Bone marrow (tissue), 2 donors: ENCODE results near the gene PIP4K2B.
A peak's percentile ranks its signal among the peaks of the same experiment; 100 is the strongest.

Experiments used
- DNase-seq, 2 donors: peaks; one replicate each; lab custom pipeline; 2025; lab: John Stamatoyannopoulos, UW

The PIP4K2B gene

DNA sequence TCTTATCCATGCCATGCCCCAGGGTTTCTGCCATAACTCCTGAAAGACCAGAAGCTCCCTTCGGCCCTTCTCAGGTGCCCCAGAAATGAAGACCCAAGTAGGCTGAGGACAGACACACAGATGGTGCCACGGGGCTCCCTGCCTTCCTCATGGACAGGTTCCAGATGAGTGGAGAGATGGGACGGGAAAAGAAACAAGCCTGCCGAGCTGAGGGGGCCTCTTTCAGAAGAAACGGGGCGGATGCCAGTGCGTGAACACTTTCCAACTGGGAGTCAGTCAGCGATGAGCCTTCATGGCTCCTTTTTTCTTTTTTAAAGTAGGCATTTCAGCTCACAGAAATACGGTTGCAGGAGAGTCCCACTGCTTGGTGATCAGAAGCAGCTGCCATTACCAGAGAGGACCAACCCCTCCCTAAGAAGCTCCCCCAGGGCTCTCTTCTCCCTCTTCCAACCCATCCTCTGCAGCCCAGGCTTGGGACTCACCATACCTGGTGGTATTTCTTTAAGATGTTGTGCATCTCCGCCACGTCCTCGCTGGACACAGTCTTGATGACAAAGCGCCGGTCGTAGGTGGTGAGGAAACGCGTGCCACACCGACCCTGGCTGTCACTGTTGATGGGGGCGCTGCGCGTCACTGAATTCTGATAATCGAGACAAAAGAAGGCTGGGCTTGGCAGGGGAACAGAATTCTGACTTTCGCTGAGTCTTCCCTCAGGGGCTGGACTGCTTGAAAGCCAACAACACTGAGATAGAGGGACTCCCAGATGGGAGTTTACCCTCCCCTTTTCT is 19.2 kb downstream of the PIP4K2B start:
- no peak for DNase-seq

DNA sequence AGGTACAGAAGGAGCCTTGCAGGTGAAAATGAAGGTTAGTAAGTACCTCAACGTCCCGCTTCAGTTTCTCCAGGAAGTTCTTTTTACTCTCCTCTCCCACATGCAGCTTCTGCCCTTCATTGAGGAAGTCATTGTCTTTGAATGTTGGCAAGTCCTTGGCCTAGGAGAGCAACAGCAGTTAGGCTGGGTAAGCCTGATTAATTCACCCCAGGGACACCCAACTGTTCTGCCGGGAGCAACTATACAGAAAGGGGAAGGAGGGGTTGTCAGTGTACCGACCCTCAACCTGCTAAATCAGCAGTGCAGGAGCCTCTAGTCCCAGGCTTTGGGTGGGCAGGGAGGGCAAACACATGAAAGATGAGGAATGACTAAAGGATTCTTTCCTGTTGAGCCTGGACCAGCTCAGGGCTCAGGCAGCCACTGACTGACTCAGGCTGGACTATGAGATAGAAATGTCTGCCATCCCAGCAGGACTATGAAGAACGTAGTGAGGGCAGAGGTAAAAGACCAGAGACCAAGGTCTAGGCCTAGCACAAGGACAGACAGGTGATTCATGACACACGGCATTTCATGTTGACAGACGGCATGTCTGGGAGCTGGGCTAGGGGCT is 21.6 kb downstream of the PIP4K2B start:
- no peak for DNase-seq

DNA sequence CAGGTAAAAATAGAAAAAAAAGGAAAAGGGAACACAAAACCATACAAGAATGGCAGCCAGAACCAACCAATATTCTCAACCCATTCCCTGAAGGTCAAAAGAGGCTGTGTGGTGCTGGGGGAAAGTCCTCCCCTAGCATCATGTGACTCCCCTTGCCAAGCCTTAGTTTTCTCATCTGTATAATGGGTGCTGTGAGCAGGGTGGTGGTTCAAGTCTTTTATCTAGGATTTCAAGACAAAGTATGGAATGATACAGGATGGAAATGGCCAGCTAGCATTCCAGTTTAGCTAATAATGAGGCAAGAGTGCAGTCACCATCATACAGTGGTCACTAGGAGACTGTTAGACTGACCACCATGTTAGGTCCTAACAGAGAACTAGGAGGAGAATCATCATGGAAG is 26.1 kb downstream of the PIP4K2B start:
- no peak for DNase-seq

DNA sequence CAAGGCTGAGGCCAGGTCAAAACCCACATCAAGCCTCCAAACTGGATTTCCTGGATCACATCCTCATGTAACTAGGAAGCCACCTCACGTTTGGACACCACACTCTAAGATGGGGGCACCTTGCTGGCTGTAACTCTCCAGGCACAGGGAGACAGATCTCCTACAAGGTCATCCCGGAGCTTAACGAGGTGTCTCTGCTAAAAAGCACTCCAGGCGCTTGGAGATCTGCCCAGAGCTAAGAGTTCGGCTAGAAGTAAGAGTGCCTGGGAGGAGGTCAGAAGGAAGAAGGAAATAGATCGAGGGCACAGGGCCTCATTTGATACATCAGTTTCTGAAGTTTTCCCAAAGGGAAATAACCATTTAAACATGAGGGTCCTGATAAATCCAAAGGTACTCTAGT is 30.9 kb downstream of the PIP4K2B start:
- no peak for DNase-seq

DNA sequence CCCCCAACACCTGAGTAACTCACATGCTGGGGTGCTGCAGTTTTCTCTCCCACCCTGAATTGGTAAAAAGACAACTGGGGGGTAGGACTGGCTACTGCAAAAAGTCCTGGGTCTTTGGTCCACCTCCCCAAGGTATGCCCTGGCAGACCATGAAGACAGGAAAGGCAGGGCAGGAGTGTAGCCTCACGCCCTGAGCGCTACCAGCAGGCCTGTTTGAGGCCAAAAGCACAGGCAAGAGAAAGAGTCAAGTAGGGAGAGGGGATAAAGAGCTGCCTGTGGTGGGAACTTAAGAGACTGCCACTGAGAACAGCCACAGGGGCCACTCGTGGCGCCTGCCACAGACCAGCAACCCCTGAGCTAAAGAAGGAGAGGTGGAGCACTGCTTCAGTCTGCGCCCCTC is 33.0 kb downstream of the PIP4K2B start:
- no peak for DNase-seq

GRCh38 chr17:38762231-38762630 is 37.1 kb downstream of the PIP4K2B start:
- DNase-seq, result no peak

GRCh38 chr17:38761612-38762011 is 37.7 kb downstream of the PIP4K2B start:
- DNase-seq, result peak in 1 of 2 donors; percentile 13

- no peak for DNase-seq
Measured at GRCh38 chr17:38753071-38753506, 46.3 kb downstream of the PIP4K2B start.

DNA sequence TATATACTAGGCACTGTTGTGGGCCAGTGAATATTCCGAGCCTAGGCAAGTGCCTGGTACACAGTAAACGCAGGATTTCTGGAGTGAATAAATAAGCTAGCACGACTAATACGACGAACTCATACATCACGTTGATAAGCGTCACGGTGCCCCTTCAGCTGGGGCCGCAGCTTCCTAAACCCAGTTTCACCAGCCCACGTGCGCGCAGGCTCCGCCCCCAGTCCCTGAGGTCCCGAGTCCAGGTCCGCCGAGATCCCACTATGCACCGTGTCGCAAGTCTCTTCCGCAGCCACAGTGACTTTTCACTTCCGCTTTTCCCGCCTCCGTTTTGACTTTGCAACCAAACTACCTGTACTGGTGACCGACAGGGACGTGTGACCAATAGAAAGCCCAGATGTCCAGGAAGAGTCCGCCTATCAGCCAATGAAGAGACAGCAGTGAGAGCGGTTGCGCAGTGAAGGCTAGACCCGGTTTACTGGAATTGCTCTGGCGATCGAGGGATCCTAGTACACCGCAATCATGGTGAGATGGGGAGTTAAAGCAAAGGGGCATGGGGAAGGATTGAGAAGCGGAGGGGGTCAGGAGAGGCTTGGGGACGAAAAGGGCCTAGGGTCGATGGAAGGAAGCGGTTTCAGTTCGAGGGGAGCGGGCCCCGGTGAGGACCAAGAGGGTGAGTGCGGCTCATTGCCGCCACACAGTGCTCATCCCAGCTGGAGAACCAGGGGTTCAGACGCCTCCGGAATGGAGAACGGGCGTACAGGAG is 46.9 kb downstream of the PIP4K2B start, which contains the start of gene PSMB3:
Gene PSMB3 (plus strand): TSS at position 434 of the 763 bp plus-strand sequence. CDS start 86 bp downstream, at position 520.
- DNase-seq, result peak; percentile 79 to 100

- peak; percentile 45 to 76 for DNase-seq
Measured at GRCh38 chr17:38751808-38752307, 47.5 kb downstream of the PIP4K2B start.

GRCh38 chr17:38751144-38751807 is 48.1 kb downstream of the PIP4K2B start:
- no peak for DNase-seq

DNA sequence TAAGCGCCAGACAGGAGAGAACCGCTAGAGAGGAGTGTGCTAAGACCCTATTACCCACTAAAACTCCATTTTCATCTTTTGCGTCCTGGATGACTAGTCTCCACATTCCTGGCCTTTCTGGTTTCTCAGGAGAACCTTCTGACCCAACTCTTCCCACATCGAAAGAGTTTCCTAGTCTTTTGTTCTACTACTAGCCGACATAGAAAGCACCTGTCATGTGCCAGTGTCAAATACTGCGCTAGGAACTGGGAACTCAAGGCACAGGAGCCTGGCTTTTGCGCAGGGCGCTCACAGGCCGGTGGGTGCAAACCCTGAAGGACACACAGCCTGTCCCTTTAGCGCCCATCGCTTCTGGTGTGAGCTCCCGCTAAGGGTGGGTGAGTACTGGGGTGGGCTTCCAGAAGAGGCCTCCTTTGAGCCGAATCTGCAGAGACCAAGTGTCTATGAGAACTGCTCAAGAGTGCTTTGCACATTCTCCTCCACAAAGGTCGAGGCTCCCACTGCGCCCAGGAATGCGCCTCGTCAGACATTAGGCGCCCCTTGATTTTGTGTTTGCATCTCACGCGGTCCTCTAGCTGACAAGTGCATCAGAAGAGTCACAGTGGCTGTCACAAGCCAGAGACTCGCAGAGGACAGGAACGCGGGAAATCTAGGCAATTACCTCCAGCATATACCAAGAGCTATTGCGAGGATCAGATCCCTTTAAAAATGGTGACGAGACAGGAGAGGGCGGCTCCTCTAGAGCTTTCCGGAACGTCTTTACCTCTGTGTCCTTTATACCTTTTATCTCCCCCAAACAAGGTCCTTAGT is 48.8 kb downstream of the PIP4K2B start:
- DNase-seq, result no peak

GRCh38 chr17:38750044-38750311 is 49.4 kb downstream of the PIP4K2B start:
- DNase-seq, result no peak

GRCh38 chr17:38749223-38750043 is 49.9 kb downstream of the PIP4K2B start:
- no peak for DNase-seq

DNA sequence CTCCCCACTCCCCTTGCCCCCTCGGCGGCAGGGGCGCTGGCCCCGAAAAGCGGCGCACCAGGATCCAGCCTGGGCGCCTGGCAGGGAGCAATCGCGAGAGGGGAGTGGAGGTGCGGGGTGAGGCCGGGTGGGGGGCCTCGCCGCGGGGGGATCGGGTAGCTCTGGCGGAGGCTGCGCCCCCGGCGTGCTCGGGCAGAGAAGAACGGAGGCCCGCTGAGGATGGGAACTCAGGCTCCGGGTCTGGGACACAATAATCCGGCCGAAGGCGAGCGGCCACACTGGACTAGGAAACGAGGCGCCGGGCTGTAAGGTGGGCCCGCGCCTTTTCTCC is 50.5 kb downstream of the PIP4K2B start:
- no peak for DNase-seq

GRCh38 chr17:38748149-38748891 is 51.0 kb downstream of the PIP4K2B start, which contains the start of gene PCGF2:
Gene PCGF2, minus strand, starts transcription at chr17:38748336. Its CDS starts 7,934 bp downstream, at chr17:38740402.
- no peak for DNase-seq

DNA sequence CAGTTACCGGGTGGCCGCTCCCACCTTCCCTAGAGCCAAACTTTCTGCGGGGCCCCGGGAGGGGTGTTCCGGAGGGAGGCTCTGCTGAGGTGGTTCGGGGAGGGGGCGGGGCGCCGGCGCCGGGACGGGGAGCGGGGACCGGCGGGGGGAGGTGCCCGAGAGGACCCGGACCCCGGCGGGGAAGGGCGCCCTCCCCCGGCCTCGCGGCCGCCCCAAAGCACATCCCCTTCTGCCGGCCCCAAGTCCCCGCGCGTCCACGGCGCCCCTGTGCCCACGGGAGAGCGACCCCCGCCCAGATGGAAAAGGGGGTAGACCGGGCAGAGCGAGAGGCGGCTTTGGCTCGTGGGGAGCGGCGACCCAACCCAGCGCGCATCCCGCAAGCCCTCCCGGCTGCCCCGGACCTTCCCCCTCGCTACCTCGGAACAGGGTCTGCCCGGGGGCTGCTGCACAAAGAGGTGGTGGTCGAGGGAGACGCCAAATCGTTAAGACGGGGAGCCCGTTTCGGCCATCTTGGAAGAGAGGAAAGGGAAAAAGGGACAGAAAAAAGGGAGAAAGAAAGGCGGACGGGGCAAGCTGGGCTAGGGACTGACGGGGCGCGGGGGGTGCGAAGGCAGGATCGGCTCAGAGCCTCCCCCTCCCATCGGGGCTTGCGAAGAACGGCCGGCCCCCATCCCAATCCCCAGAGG is 51.8 kb downstream of the PIP4K2B start:
- no peak for DNase-seq

DNA sequence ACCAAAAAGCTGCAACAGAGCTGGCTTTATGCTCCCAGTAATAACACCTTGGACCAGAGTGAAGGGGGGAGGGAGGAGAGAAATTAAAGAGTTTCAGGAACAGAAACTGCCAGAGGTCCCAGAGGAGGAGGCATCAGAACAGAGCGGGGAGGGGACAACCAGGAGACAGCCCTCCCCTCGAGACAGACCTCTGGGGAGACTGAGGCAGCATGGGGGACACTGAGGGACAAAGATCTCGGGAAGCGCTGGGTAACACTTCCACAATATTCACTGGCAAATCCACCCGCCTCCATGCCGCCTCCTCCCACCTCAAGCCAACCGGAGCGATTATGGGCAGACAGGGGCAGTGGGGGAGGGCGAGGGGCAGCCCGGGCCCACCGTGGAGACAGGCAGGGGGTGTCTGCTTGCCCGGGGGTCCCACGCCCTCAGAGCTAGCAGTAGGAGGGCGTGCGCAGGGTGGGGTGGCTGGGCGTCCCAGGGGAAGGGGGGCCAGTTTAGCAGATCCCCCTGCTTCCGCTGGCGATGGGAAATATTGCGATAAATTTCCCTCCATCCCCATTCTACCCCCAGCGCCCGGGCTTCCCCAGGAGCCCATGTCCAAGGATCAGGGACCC is 52.4 kb downstream of the PIP4K2B start:
- DNase-seq, result no peak
